Stimulated activated CD4-positive, alpha-beta T cell treated with anti-CD3 and anti-CD28 coated beads, Interleukin-2, amount 100 ng/mL, for 4 hours (primary cell): ENCODE measurements around the gene ITGA5.

Experiments
- DNase-seq: peaks from one replicate; pipeline ENCODE4 v3.0.0-alpha.2; 2020; ENCODE audit warnings: low read depth

The ITGA5 gene

DNA sequence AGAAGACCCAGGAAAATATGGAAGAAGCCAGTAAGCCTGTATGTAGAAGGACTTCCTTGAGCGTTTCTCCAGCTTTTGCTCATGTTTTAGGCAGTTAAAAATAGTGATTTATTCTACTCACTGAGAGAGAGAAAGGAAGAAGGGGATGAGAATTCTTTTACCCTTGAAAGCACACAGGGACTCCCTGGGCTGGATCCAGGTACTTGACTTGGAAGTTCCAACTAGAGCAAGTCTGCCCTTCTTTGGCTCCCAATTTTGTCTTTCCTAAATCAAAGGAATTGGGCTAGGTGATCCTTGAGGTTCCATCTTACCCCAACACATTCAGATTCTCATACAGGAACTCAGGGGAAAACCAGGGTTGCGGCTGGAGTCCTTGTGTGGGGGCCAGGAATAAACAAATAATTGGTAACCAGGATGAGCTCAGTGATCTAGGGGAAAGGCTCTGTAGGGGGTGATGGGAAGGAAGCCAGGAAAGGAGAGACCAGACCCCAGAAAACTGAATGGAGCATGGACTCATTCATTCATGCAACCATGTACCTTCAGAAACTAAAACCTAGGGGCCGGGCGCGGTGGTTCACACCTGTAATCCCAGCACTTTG, 11.5 kb upstream of the ITGA5 start:
- DNase-seq = no peak

DNA sequence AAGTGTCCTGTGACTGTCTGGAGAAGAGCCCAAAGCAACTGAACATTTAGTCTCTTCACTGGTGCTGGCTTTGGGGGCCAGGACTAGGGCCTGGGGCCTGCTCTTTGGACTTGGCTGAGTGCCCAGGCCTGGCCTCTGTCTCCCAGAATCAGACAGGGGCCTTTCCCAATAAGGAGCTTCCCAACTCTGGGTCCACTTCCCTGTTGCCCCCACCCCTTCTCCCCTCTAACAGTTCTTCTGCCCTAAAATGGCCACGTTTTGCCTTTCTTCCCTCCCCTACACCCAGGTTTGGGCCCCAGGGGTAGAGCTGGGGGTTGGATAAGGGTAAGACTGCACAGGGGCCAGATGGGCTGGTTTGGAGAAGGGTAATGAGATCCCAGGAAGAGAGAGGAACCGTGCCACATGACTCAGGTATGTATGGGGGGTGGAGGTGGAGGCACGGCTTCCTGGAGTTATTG, 10.0 kb upstream of the ITGA5 start:
- no peak for DNase-seq

DNA sequence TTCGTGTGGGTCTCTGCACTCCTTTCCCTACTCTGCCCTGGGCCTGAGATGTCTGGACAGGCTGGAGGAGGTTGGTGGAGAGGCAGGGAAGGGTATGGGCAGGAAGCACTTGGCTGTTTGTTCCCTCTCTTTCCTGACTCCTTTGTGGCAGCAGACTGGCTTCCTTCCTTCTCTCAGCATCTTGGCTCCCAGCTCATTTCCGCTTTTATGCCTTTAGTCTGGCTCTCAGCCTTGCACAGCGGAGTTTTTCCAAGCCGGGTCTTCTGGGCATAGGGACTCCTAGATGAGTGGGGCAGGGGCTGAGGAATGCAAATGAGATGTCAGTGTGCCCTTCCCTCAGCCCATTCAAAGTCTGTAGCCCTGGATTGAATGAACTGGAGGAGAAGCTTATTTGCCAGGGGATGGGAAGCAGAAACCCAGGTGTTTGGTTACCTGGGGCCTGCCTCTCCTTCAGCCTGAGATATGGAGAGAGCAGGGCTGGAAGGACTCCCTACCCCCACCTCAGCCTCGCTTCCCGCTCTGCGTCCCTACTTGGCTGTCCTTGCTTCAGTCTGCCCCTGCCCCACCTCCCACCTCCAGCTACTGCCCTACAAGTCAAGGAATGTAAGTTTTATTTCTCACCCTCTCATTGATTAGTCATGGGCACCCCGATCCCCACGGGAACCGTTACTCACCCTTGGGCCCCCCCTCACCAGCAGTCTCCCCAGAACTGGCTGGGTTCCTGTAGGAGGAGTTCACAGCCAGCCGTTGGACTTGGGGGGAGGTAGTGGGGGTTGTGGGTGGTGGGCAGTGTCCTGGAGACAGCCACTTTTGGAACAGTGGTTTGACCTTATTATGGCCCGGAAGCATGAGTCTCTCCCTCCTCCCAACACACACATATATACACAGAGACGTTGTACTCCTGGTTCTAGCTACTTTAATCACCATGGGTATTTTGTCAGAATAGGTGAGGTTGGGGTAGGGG, 9.3 kb upstream of the ITGA5 start:
- no peak for DNase-seq

DNA sequence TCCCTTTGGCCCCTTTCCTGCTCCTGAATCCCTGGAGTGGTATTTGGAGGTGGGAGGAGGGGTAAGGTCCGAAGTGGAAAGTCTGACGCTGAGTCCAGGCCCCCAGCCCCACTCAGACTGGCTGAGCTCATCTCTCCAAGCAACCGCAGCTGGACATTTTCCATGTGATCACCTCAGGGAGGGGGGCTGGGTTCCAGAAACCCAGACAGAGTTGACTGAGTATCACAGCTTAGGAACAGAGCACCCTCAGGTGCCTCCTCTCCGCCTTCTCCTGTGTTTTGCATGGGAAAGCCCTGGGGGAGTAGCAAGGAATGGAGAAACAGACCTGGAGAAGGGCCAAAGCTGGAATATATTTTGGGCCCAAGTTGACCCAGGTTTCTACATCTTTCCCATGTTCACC, 8.0 kb upstream of the ITGA5 start:
- DNase-seq = no peak

- DNase-seq = no peak
Observed at GRCh38 chr12:54426690-54427089, 7.6 kb upstream of the ITGA5 start.

- no peak for DNase-seq
Observed at GRCh38 chr12:54425702-54426101, 6.6 kb upstream of the ITGA5 start.

DNA sequence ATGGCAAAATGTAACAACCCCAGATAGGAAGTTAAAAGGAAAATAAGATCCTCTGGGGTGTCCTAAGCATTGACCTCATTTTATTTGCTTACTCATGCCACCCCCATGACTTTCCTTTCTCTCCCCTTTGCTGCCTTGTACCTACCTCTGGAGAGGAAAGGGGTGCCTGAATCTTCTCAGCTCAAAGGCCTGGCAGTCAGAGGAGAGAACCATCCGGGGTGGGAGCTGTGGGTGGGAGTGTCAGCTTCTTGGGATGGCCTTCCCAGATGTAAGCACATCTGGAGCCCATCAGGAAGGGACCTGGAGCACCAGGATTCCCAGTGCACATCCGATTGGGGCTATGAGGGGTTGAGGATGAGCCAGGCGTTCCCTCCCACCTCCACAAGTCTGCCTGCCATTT, 5.2 kb upstream of the ITGA5 start:
- no peak for DNase-seq

DNA sequence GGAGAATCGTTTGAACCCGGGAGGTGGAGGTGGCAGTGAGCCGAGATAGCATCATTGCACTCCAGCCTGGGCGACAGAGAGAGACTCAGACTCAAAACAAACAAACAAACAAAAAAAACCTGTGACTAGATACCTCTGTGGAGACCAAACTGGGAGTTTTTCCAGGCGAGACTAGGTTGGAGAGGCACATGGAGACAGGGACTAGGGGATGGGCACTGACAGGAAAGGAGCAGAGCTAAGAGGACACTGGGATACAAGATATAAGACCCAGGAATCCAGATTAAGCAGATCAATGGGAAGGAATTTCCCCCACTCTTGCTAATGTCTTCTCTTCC, 4.7 kb upstream of the ITGA5 start:
- DNase-seq = no peak

DNA sequence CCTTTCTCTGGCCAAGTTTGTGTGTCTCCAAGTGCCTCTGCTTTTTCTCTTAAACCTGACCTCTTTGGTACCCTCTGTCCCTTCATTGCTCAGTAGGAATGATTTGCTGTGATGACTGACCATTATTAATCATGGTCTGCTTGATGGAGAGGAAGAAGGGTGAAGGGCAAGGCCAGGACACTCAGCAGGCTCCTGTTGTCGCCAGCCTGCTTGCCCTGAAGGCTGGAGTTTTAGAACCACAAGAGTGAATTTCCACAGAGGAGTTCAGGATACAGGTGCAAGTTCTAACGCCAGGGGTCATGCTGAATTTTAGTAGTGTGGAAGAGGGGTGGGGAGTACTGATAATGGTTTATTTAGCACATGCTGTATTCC, 2.8 kb upstream of the ITGA5 start:
- no peak for DNase-seq

DNA sequence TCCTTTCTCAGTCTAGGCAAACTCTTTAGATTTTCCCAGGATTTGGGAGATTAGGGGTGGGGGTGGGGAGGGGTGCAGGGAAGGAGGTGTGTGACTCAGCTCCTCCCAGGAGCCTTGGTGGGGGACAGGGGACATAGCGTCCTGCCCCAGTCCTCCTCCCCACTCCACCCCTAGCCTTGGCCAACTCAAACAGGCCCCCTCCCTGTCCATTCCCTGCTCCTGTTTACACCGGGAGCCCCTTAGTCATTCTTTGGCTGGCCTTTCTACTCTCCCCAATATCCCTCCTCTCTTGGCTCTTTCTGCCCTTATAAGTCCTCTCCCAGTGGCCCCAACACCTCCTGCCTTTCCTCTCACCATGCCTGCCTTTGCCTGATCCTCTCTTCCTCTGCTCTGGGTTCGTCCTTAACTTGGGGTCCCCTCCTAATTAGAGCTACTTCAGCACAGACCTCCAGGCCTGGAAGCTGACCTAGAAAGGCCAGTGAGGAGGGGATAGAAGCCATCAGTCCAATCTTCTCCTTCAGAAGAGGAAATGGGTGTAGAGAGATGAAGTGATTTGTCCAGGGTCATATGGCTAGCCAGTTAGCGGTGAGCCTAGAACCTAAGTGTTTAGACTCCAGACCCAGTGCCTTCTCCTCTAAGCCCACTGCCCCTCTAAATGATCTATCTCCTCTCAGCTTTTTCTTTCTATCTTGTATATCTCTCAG, 2.3 kb upstream of the ITGA5 start:
- DNase-seq = no peak

DNA sequence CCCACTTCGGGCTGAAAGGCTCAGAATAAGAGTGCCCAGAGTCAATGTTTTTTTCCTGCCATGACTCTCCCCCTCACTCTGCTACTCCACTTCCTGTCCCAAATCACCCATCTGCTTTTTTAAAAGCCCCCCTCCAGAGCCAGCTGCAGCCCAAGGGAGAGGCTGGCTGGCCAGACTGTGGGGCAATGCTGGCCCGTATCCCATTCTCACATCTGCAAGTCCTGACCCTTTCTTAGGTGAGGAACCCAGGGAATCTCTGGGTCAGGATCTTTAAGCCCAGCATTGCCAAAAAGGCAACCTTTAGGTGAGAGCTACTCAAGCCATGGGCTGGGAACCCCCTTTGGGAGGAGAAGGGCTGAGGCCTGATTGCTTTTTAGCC, 1.7 kb upstream of the ITGA5 start:
- DNase-seq = no peak

- no peak for DNase-seq
Observed at GRCh38 chr12:54418441-54419087, 502 bp downstream of the ITGA5 start.

DNA sequence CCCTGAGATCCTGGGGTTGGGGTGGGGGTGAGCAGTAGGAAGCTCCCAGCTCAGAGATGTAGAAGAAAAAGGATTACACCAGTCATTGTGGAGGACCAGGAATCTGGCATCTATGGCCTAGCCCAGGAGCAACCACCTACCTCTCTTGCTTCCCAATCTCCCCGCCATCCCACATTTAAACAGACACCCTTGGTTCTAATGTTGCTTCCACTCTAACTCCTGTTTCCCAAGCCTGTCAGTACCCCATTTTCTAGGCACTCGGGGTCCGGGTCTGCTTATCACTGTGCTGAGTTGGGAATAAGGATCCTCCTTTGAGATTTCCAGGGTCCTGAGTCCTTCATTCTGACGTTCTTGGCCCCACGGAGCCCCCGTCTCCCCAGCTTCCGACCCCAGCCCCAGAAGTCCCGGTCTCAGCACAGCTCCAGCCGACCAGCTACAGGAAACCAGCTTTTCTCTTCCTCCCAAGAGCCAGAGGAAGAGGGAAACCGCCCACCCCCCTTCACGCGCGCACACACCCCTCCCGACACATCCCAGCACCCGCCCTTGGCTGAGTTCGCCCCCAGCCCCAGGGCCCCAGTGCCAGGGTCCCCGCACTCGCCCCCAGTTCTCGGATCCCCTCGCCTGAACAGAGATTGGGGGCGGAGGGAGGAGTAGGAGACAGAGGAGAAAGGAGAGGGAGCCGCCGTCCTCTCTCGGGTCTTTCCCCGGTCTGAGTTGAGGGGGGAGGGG, 1.2 kb downstream of the ITGA5 start:
- DNase-seq = no peak

GRCh38 chr12:54416687-54417603, 2.1 kb downstream of the ITGA5 start:
- no peak for DNase-seq

DNA sequence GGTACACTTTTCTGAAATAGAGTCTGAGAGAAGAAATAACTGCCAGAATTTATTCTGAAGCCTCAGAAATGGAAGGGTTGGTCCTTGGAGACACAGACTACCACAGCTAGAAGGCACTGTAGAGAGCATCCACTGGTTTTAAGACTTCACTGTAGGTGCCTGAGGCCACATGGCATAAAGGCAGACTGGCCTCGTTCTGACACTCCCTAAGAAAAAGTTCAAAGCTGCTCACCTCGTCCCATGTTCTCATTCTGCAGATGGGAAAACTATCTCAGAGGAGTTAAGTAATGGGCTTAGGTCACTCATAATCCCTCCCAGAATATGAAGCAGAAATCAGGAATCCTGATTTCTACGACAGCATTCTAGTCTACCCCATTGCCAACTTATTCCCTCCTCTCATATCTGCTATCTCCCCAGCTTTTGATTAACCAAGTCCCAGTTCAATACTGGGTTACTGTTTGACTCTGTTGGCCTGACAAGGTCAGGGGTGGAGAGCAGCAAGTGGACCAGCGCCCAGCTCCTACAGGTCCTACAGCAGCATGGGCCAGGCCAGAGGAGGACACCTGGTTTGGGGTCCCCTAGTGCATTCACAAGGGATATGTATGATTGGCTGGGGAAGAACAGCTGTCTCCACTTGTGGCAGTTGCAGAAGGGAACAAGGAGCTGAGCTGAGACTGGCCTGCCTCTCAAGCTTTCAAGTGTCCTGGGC, 3.7 kb downstream of the ITGA5 start:
- no peak for DNase-seq

DNA sequence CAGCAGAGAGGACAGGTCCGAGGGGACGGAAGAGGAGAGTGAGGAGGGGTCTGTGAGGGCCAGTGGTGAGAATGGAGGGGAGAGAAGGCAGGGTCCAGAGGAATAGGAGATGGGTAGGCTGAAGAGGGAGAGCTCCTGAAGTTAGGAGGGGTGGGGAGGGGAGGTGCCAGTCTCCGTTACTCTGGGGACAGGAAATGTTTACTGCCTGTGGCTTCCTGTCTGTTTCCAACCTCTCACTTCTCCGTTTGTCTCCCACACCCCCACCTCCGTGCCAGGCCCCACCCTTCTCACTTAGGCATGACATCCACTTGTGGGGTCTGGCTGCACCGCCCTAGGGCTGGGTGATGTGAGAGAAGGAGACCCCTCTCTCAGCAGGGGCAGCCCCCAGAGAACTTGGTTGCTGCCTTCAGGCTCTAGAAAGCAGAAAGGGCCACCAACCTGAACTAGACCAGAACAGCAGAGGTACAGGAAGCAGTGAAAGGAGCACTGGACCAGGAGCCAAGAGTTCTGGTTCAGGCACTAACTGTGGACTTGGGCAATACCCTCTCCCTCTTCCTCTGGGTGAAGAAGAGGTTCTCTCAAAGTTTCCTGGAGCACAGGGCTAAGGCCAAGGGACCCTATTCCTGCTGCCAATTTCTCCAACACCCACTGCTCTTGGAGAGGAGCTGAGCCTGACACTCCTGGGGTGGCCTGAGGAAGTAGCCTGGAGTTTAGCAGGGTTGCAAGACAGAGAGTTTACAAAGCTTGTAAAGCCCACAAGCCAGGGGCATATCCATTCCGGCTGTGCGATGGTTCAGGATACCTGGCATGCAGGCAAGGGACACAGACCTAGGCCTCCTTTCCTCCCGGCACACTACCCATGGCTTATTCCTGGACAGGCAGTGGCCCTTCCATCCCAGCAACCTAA, 5.5 kb downstream of the ITGA5 start:
- peak; percentile 52 for DNase-seq

DNA sequence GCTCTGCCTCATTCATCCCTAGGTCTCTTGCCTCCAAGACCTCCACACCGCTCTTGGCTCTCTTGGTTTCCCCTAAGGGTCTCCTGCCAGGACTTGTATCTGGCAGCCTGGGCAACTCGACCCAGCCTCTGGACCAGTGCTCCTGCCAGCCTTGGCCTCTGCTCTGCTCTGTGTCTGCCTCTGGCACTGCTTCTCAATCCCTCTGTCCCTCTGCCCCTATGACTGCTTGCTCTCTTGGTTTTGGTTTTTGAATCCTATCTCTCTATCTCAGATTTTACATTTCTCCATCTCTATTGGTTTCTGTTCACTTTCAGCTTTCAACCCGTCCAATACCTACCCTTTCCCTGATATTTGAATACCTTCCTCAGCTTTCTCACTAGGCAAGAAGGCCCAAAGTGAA, 6.3 kb downstream of the ITGA5 start:
- no peak for DNase-seq

- DNase-seq = no peak
Observed at GRCh38 chr12:54412348-54412747, 6.7 kb downstream of the ITGA5 start.
